T-helper 1 cell (primary cell): ENCODE results near the gene SLC5A10.

Experiments
- DNase-seq, 5 donors: peaks; one replicate each; pipeline ENCODE4 v3.0.0-alpha.2; 2012 to 2020

SLC5A10 gene

GRCh38 chr17:18986541-18987229, 34.7 kb downstream of the SLC5A10 start:
- DNase-seq, result no peak

- DNase-seq, result no peak
Measured at GRCh38 chr17:18987230-18987610, 35.3 kb downstream of the SLC5A10 start.

- DNase-seq, result no peak
Measured at GRCh38 chr17:18987862-18988545, 36.0 kb downstream of the SLC5A10 start.

- DNase-seq, result no peak
Measured at GRCh38 chr17:18988546-18989173, 36.7 kb downstream of the SLC5A10 start.

- DNase-seq, result no peak
Measured at GRCh38 chr17:18990331-18990730, 38.4 kb downstream of the SLC5A10 start.

DNA sequence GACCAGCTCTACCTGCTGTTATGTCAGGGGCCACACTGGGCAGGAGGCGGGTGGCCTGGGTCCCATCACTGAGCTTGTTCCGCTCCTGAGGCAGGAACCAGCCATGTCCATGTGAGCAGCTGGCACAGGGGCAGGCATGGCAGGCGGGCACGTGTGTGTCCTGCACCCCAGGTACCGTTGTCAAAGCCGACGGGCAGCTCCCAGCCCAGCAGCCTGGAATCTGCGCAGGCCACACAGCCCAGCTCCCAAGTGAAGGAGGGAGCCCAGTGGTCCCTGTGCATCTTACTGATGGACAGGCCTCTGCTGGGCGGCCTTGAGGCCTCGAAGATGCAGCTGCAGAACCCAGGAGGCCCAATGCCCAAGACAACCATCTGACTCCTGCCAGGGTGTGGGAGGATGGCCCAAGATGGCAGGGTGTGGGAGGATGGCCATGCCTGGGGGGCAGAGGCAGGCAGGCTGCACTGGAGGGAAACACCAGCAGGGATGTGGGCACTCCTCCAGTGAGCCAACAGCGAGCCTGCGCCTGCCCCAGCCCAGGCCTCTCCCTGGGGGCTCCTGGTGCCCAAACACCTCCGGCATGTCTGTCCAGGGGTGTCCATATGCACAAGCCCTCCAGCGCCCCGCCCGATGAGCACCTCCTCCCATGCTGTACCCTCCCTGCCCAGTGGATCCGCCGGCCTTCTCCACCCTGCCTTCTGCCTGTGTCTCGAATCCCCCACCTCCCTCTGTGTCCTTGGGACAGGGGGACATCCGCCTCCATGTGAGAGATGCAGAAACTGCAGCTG, 39.8 kb downstream of the SLC5A10 start:
- DNase-seq, result no peak

GRCh38 chr17:18992454-18993130, 40.6 kb downstream of the SLC5A10 start:
- DNase-seq, result peak in 4 of 5 donors; percentile 16 to 31 (median 26)

DNA sequence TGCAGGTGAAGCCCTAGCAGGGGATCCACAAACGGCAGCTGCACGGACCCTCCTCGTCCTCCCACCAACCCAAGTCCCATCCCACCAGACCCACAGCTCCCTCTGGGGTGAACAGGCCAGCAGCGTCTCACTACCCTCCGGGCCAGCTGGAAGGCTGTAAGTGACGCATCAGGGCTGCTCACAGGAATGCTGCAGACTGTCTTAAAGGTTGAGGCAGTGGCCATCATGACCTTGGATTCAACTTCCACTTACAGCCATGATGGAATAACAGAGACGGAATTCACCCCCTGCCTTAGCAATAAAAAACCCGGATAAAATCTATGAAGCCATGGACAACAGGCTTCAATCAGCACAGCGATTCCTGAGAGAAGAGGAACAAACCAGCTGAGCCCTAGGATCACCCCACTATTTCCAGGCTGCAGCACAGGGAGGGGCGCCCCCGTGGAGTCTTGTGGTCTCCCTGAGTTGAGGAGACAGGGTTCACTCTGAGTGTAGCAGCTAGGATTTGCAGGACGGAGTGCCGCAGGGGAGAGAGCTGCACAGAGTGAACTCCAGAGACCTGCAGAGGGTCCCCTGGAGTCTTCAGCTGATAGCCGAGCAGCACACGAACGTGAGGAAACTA, 42.1 kb downstream of the SLC5A10 start:
- DNase-seq, result no peak

- DNase-seq, result no peak
Measured at GRCh38 chr17:18994631-18995030, 42.7 kb downstream of the SLC5A10 start.

GRCh38 chr17:18995220-18995619, 43.3 kb downstream of the SLC5A10 start:
- DNase-seq, result no peak

DNA sequence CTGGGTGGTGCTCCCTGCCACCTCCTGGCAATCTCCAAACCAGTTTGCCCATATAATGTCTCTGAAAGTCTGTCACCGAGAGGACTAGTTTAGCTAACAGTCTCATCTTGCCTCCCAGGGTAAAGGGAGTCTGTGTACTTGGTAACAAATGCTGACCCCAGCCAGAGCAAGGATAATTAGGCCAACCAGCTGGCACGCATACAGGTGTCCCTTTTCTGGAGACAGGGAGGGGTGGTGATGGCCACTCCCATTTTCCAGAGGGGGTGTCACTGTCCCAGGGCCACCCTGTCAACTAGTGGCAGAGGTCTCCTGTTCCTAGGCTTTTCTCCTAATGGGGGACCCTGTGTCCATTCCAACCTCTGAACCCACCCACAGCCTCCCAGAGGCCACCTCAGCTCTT, 44.5 kb downstream of the SLC5A10 start:
- DNase-seq, result no peak

GRCh38 chr17:18997650-18998196, 45.8 kb downstream of the SLC5A10 start:
- DNase-seq, result no peak

- no peak for DNase-seq
Measured at GRCh38 chr17:18999394-18999793, 47.4 kb downstream of the SLC5A10 start.

DNA sequence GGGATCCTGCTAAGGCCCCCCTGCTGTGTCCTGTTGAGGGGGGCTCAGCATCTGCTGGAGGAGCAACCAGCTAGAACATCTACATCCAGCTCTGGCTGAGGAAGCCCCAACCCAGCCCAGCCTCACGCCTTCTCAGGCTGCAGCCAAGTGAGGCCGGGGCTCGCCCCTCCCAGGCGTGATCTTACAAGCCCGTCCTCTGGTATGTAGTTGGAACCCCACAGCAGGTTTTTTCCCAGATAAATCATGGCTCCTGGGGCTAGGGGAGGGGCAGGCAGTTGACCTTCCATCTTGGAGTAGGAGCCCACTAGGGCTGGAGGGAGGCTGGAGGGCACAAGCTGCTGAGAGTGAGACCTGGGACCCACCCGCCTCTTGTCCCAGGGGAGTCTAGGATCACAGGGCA, 47.9 kb downstream of the SLC5A10 start:
- DNase-seq, result no peak

DNA sequence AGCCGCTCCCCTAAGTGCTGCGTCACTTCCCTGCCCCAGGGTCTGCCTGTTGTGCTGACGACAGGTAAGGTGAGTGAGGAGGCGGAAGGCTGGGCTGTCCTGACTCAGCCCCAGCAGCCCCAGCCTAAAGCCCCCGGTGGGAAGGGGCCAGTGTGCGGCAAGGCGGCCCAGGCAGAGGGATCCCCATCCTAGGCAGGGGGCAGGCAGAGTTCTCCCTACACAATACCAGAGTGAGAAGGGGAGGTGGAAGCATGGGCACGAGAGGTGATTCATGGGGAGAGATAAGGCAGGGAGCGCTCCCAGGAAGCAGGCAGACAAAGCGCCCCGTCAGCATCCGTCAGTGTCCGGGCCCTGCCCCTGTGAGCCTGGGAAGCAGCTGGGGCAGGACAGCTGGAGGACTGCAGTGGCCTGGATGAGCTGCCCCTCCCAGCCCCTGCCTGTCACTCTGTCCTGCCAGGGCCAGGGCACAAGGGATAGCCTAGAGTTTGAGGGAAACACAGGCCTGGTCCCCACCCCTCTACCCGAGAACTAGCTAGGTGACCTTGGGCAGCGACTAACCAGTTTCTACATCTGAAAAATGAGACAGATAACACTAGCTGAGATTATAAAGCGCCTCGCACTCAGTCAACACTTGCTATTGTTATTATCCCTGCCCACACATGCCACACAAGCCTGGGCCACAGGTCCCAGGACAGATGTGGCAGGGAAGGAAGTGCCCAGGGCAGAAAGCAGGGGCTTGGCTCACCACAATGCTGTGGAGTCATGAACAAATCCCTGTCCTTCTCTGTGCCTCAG, 48.8 kb downstream of the SLC5A10 start:
- DNase-seq, result no peak

DNA sequence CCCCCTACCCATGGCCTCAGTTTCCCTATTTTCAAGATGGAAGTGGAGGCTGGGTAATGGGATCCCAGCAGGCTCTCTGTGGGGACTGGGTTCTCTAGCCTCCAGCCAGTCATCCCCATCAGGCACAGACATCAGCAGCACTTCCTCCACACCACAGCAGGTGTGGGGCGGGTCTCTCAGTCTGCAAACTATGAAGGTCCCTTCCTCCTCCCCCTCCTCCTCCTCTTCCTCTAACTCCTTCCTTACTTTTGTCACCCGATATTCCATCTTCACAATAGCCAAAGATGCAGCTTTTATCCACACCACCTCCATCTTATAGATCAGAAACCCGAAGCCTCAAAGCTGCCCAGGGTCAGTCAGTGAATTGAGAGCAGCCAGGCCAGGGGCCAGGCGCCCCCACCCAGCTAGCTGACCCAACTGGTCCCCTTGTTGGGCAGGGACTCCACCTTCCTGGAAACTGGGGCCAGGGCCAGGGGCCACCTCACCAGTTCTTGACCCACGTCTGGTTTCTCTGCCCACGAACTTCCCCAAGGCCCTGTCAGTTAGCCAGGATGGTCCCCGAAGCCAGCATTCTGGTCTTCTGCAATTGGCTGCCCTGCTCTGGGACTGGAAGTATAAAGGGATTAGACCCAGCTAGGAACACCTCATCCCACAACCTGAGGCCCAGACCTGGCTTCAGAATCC, 50.1 kb downstream of the SLC5A10 start:
- DNase-seq, result no peak

DNA sequence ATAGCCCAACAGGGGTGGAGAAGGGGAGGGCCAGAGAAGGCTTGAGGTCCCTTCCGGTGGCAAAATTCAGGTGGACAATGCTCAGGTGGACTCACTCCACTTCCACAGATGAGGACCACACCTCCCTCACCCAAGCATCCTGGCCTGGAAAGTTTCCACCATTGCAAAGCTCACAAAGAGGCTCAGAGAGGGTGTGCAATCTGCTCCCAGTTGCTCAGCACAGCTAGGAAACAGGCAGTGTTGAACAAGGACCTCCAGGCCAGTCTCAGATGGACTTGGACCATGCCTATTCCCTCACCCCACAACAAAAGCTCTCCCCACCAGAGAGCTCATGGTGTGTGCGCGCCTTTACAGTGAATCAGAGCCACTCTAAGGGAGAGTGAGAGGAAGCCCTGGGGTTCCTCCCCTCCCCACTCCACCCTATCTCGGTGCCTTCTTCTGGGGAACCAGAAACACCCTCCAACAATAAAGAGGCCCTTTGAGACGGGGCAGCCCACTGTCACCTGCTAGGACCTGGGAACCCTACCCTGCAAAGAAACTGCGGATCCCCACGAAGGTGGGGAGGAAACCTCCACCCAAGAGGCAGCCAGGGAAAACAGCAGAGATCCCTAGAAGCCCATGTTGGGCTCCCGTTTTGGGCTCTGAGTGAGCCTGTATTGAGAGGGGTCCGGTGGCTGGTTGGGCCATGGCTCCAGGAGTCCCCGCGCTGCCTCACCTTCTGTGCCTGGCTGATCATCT, 51.0 kb downstream of the SLC5A10 start:
- DNase-seq, result no peak

- DNase-seq, result peak in 2 of 5 donors; percentile 21 to 30
Measured at GRCh38 chr17:19003543-19004420, 51.8 kb downstream of the SLC5A10 start.
